Large intestine (tissue), 3 donors: ENCODE measurements around the gene CA7. TPM values are rescaled to one million over a fixed set of nuclear protein-coding genes. Genes with fewer than 3 reads are reported as not detected.
A peak's percentile ranks its signal among the peaks of the same experiment; 100 is the strongest.

Experiments used
- DNase-seq, 2 donors: peaks; one replicate each; pipeline versions ENCODE4 v3.0.0 to v3.0.0-alpha.2; 2013
- H3K27ac ChIP-seq: one replicate; pipeline ENCODE4 v1.5.1; 2013; ENCODE audit warnings: low read length
- H3K27me3 ChIP-seq: 2 replicates; pipeline ENCODE4 v1.6.1; 2013; ENCODE audit warnings: low read length; ENCODE audit not compliant: control insufficient read depth, insufficient read depth
- H3K36me3 ChIP-seq: 2 replicates; pipeline ENCODE4 v1.6.1; 2013; ENCODE audit warnings: low read length; ENCODE audit not compliant: control insufficient read depth, insufficient read depth
- H3K4me1 ChIP-seq: one replicate; pipeline ENCODE4 v1.6.1; 2013; ENCODE audit warnings: low read length; ENCODE audit not compliant: control insufficient read depth, insufficient read depth
- H3K4me3 ChIP-seq: one replicate; pipeline ENCODE4 v1.5.1; 2013; ENCODE audit warnings: low read length
- H3K9me3 ChIP-seq: one replicate; pipeline ENCODE4 v1.6.1; 2013; ENCODE audit warnings: mild to moderate bottlenecking, low read depth, low read length, moderate library complexity; ENCODE audit not compliant: control insufficient read depth
- WGBS: methylation state at CpG from one replicate; pipeline ENCODE4 v1.1.5; 2013; ENCODE audit warnings: low lambda C conversion rate; ENCODE audit not compliant: insufficient coverage; 5-methylcytosine and 5-hydroxymethylcytosine counted together
- polyA plus RNA-seq: library from polyadenylated mRNA; unstranded; fragments of 120-200 nt; gene quantifications from one replicate; pipeline ENCODE4 v1.2.1, GENCODE V29; 2013

CA7 gene
- polyA plus RNA-seq, 1 donor, result 12.1 TPM

- Histone ChIP-seq H3K27ac (no peak overlapping the region), H3K4me3 (no peak overlapping the region), H3K27me3 (no peaks in the 10 kb centered on the region), H3K4me1 (no peaks in the 10 kb centered on the region), H3K9me3 (no peaks in the 10 kb centered on the region), H3K36me3 (peaks cover 35% of the 10 kb centered on the region)
- WGBS, result no CpG with 5 or more reads among the region's 4 CpGs
- no peak for DNase-seq
Measured at GRCh38 chr16:66824006-66824405, 20.2 kb upstream of the CA7 start.

DNA sequence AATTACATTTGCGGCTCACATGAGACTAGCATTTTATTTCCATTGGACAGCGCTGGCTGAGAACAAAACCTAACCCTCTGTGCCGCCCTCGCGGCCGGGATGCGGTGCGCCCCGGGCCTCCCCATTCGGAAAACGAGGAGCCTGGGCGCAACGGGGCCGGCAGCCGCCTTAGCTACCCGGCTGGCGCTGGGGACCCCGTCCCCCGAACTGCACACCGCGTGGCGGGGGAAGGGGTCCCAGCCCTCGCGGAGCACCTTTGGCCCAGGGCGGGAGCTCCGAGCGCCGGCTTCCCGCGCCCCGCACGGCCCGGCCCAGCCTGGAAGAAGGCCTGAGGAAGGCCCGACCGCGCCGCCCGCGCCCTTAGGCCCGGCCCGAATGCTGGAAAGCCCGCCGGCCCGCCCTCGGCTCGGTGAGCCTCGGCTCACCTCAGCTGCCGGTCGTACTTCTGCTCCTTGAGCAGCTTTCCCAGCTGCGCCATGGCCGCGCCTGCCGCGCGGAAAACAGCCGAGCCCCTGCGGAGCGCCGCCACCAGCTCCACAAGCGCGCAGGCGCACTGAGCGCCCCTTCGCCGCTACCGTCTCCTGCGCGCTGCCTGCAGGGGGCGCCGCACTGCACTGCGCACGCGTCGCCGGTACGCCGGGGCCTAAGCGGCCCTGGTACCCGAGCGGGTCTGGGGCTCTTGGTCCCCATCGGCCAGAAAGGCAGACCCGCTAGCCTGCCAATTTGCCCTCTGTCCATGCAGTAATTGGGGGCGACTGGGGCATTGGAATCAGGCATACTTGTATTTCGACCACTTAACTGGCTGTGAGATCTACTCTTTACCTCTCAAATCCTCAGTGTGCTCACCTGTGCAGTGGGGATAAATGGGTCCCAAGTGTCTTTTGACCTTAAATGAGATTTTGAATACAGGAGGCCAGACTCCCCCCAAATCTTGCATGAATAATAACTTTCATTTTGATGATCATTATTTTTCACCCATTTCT lies 13.5 kb upstream of the CA7 start, which contains the start of gene NAE1:
NAE1 (minus strand) TSS at position 555 of the 983 bp plus-strand sequence; CDS start at position 478, 77 bp downstream.
- peak; percentile 92 for DNase-seq
- Histone ChIP-seq H3K4me1 (peaks cover 9% of the 10 kb centered on the region), H3K27ac (peak within 1 kb of the TSS; percentile 67), H3K9me3 (no peaks in the 10 kb centered on the region), H3K4me3 (peak within 1 kb of the TSS; percentile 56), H3K27me3 (no peaks in the 10 kb centered on the region), H3K36me3 (peaks cover 8% of the 10 kb centered on the region)
- no CpG with 5 or more reads among the region's 84 CpGs for WGBS

DNA sequence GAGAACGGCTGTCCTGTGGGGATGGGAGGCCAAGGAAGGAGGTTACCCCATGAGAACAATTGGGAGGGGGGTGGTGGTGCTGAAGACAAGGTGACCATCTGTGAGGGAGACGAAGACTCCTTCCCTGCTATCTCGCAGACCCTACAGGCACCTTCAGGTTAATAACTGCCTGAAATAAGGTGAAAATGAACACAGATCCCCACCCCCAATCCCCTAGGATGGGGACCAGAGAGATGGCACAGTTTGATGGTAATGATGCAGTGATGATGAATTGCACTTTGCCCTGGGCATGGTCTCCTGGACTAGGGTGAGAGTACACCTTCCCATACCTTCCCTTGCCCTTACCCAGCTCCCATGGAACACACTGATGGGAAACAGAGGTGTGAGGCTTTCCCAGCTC lies 12.0 kb upstream of the CA7 start:
- peaks cover 9% of the 10 kb centered on the region for H3K4me1 ChIP-seq
- H3K36me3 ChIP-seq, result peaks cover 4% of the 10 kb centered on the region
- H3K9me3 ChIP-seq, result no peaks in the 10 kb centered on the region
- no CpG with 5 or more reads among the region's 3 CpGs for WGBS
- no peak overlapping the region for H3K4me3 ChIP-seq
- no peaks in the 10 kb centered on the region for H3K27me3 ChIP-seq
- H3K27ac ChIP-seq, result no peak overlapping the region
- DNase-seq, result peak in 1 of 2 donors; percentile 34

DNA sequence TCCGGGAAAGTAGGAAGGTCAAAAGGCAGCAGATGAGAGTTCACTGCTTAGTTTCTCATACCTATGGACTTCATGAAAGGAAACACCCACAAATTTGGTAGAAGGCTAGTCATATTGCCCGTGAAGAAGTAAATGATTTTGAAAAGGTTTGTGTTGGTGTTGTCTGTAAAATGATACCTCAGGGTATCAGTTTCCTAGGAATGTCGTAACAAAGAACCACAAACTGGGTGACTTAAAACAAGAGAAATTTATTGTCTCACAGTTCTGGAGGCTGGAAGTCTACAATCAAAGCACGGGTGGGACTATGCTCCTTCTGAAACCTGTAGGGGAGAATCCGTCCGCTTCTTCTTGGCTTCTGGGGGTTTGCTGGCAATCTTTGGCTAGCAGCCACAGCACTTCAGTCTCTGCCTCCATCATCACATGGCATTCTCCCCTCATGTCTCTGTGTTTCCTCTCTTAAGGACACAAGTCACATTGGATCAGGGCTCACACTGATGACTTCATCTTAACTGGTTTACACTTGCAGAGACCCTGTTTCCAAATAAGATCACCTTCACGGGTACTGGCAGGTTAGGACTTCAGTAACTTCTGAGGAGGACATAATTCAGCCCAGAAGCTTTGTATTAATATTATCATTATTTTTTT lies 11.4 kb upstream of the CA7 start:
- DNase-seq, result no peak
- no peak overlapping the region for H3K27ac ChIP-seq
- H3K9me3 ChIP-seq, result no peaks in the 10 kb centered on the region
- peaks cover 1% of the 10 kb centered on the region for H3K36me3 ChIP-seq
- WGBS, result no CpG with 5 or more reads among the region's 7 CpGs
- peaks cover 9% of the 10 kb centered on the region for H3K4me1 ChIP-seq
- no peaks in the 10 kb centered on the region for H3K27me3 ChIP-seq
- H3K4me3 ChIP-seq, result no peak overlapping the region

- no peaks in the 10 kb centered on the region for H3K36me3 ChIP-seq
- H3K4me3 ChIP-seq, result no peak overlapping the region
- no peak for DNase-seq
- H3K4me1 ChIP-seq, result peaks cover 2% of the 10 kb centered on the region
- no peaks in the 10 kb centered on the region for H3K9me3 ChIP-seq
- WGBS, result no CpG with 5 or more reads among the region's 5 CpGs
- no peaks in the 10 kb centered on the region for H3K27me3 ChIP-seq
- H3K27ac ChIP-seq, result no peak overlapping the region
Measured at GRCh38 chr16:66834746-66835145, 9.5 kb upstream of the CA7 start.

DNA sequence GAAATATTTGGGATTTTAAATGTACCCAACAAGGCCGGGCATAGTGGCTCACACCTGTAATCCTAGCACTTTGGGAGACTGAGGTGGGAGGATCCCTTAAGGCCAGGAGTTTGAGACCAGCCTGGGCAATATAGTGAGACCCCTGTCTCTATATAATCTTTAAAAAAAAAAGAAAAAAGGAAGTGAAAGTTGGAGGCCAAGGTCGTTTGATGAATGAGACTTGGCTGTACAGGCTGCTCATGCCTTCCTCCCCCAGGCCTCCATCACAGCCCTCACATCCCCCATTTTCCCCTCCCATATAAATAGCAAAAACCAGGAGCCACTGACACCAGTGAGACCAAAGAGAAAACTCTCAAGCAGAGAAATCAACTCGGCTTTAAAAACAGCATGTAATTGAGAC lies 3.3 kb upstream of the CA7 start:
- Histone ChIP-seq H3K4me3 (no peak overlapping the region), H3K27me3 (peaks cover 26% of the 10 kb centered on the region), H3K27ac (no peak overlapping the region), H3K4me1 (peaks cover 3% of the 10 kb centered on the region), H3K36me3 (no peaks in the 10 kb centered on the region), H3K9me3 (no peaks in the 10 kb centered on the region)
- no CpG with 5 or more reads among the region's 3 CpGs for WGBS
- DNase-seq, result no peak

GRCh38 chr16:66841366-66841765 lies 2.8 kb upstream of the CA7 start:
- no CpG with 5 or more reads among the region's 4 CpGs for WGBS
- no peaks in the 10 kb centered on the region for H3K9me3 ChIP-seq
- peaks cover 29% of the 10 kb centered on the region for H3K27me3 ChIP-seq
- no peak for DNase-seq
- peaks cover 3% of the 10 kb centered on the region for H3K4me1 ChIP-seq
- H3K27ac ChIP-seq, result no peak overlapping the region
- no peaks in the 10 kb centered on the region for H3K36me3 ChIP-seq
- no peak overlapping the region for H3K4me3 ChIP-seq

DNA sequence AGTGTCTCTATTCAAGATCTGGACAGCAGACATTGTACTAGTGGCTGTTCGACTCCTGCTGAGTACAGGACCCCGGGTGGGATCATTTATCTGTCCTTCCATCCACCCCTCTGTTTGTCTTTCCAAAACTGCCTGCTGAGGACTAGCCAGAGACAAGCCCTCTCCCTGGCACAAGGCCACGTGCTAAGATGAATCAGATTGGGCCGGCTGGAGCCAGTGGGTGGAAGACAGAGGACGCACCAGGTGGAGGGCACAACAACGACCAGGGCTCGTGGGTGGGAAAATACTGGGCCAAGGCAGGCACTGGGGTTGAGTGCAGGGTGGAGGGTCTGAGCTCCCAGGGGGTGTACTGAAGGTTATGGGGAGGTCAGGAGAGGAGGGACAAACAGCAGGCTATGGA lies 1.4 kb upstream of the CA7 start:
- H3K27ac ChIP-seq, result no peak overlapping the region
- no peak overlapping the region for H3K4me3 ChIP-seq
- H3K36me3 ChIP-seq, result no peaks in the 10 kb centered on the region
- no peaks in the 10 kb centered on the region for H3K9me3 ChIP-seq
- peaks cover 32% of the 10 kb centered on the region for H3K27me3 ChIP-seq
- DNase-seq, result no peak
- H3K4me1 ChIP-seq, result peaks cover 9% of the 10 kb centered on the region
- WGBS, result no CpG with 5 or more reads among the region's 7 CpGs

DNA sequence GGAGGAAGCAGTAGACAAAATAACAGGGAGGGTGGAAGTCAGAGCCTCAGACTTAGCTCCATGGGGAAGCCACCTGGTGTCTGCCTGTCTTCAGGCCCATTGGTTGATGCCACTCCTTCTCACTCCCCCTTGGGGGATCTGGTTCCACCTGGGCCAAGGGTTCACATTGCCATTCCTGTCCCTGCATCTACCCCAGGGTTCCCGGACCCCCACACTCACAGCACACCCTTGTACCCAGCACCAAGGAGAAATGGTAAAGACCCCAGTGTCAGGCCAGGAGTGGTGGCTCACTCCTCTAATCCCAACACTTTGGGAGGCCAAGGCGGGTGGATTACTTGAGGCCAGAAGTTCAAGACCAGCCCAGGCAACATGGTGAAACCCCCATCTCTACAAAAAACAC lies 1.0 kb upstream of the CA7 start:
- no peak for DNase-seq
- peaks cover 32% of the 10 kb centered on the region for H3K27me3 ChIP-seq
- no peaks in the 10 kb centered on the region for H3K36me3 ChIP-seq
- WGBS, result no CpG with 5 or more reads among the region's 2 CpGs
- no peak overlapping the region for H3K27ac ChIP-seq
- H3K4me1 ChIP-seq, result peaks cover 13% of the 10 kb centered on the region
- H3K4me3 ChIP-seq, result no peak overlapping the region
- no peaks in the 10 kb centered on the region for H3K9me3 ChIP-seq

- Histone ChIP-seq H3K36me3 (no peaks in the 10 kb centered on the region), H3K4me1 (peaks cover 21% of the 10 kb centered on the region), H3K27me3 (peaks cover 32% of the 10 kb centered on the region), H3K27ac (no peak overlapping the region), H3K9me3 (no peaks in the 10 kb centered on the region), H3K4me3 (no peak overlapping the region)
- no CpG with 5 or more reads among the region's 14 CpGs for WGBS
- no peak for DNase-seq
Measured at GRCh38 chr16:66844009-66844341, 239 bp upstream of the CA7 start.
